H9 (cell line): Measurements from ENCODE around the gene CELF5. TPM values are rescaled to one million over a fixed set of nuclear protein-coding genes. Genes with fewer than 3 reads are reported as not detected.

Source experiments
- DNase-seq: peaks from one replicate; pipeline ENCODE4 v3.0.0-alpha.2; 2017
- H2AFZ ChIP-seq: one replicate; pipeline ENCODE4 v1.6.1; 2013; ENCODE audit warnings: mild to moderate bottlenecking, low read length, control low read depth, moderate library complexity
- H2AK5ac ChIP-seq: 2 replicates; pipeline ENCODE4 v1.6.1; 2013; ENCODE audit warnings: low read length, control low read depth, mixed read lengths; ENCODE audit not compliant: insufficient read length
- H2BK120ac ChIP-seq: one replicate; pipeline ENCODE4 v1.6.1; 2013; ENCODE audit warnings: low read depth, mild to moderate bottlenecking, low read length, control low read depth, inconsistent platforms; ENCODE audit not compliant: poor library complexity, severe bottlenecking
- H2BK12ac ChIP-seq: 2 replicates; pipeline ENCODE4 v1.6.1; 2013; ENCODE audit warnings: low read length, control low read depth, mixed read lengths, low read depth; ENCODE audit not compliant: insufficient read length
- H2BK15ac ChIP-seq: 2 replicates; pipeline ENCODE4 v1.6.1; 2013; ENCODE audit warnings: low read depth, low read length, control low read depth
- H2BK20ac ChIP-seq: one replicate; pipeline ENCODE4 v1.6.1; 2013; ENCODE audit warnings: low read depth, mild to moderate bottlenecking, low read length, control low read depth, inconsistent platforms; ENCODE audit not compliant: poor library complexity, severe bottlenecking
- H2BK5ac ChIP-seq: 2 replicates; pipeline ENCODE4 v1.6.1; 2013; ENCODE audit warnings: low read length, control low read depth, mixed read lengths; ENCODE audit not compliant: insufficient read length
- H3K14ac ChIP-seq: 2 replicates; pipeline ENCODE4 v1.6.1; 2013; ENCODE audit warnings: low read length, control low read depth; ENCODE audit not compliant: insufficient read depth
- H3K18ac ChIP-seq: 2 replicates; pipeline ENCODE4 v1.6.1; 2013; ENCODE audit warnings: low read depth, mild to moderate bottlenecking, mixed read lengths, low read length, control low read depth; ENCODE audit not compliant: insufficient read length
- H3K23ac ChIP-seq: 2 replicates; pipeline ENCODE4 v1.6.1; 2013; ENCODE audit warnings: low read length, control low read depth, mixed read lengths, low read depth; ENCODE audit not compliant: insufficient read length
- H3K23me2 ChIP-seq: 2 replicates; pipeline ENCODE4 v1.6.1; 2013; ENCODE audit warnings: low read depth, mild to moderate bottlenecking, mixed read lengths, low read length, control low read depth; ENCODE audit not compliant: insufficient read length, poor library complexity, severe bottlenecking
- H3K27ac ChIP-seq: 2 replicates; pipeline ENCODE4 v1.5.1; 2013; ENCODE audit warnings: low read length, control low read depth, mixed read lengths, low read depth; ENCODE audit not compliant: insufficient read length
- H3K27me3 ChIP-seq: 2 replicates; pipeline ENCODE4 v1.6.1; 2013; ENCODE audit warnings: low read length, control low read depth, inconsistent platforms; ENCODE audit not compliant: insufficient read depth
- H3K4ac ChIP-seq: 2 replicates; pipeline ENCODE4 v1.6.1; 2013; ENCODE audit warnings: low read depth, mild to moderate bottlenecking, control low read depth, inconsistent platforms, low read length, moderate library complexity
- H3K4me1 ChIP-seq: 2 replicates; pipeline ENCODE4 v1.6.1; 2013; ENCODE audit warnings: low read length, control low read depth, inconsistent platforms; ENCODE audit not compliant: insufficient read depth
- H3K4me2 ChIP-seq: 2 replicates; pipeline ENCODE4 v1.6.1; 2013; ENCODE audit warnings: low read length, control low read depth, mixed read lengths; ENCODE audit not compliant: insufficient read length, insufficient read depth
- H3K56ac ChIP-seq: 2 replicates; pipeline ENCODE4 v1.6.1; 2013; ENCODE audit warnings: low read depth, mild to moderate bottlenecking, mixed read lengths, low read length, control low read depth; ENCODE audit not compliant: insufficient read length
- H3K79me1 ChIP-seq: 2 replicates; pipeline ENCODE4 v1.6.1; 2013; ENCODE audit warnings: low read depth, mild to moderate bottlenecking, moderate library complexity, low read length, control low read depth, inconsistent platforms; ENCODE audit not compliant: insufficient read depth, poor library complexity, severe bottlenecking
- H3K79me2 ChIP-seq: 2 replicates; pipeline ENCODE4 v1.6.1; 2013; ENCODE audit warnings: low read length, control low read depth, inconsistent platforms; ENCODE audit not compliant: insufficient read depth
- H3K9ac ChIP-seq: 2 replicates; pipeline ENCODE4 v1.6.1; 2013; ENCODE audit warnings: low read length, control low read depth, mixed read lengths; ENCODE audit not compliant: insufficient read length; ENCODE audit errors: extremely low read depth
- H3K9me3 ChIP-seq: one replicate; pipeline ENCODE4 v1.6.1; 2013; ENCODE audit warnings: low read depth, low read length, inconsistent platforms; ENCODE audit not compliant: control insufficient read depth
- H3T11ph ChIP-seq: one replicate; pipeline ENCODE4 v1.6.1; 2013; ENCODE audit warnings: mild to moderate bottlenecking, low read length, control low read depth, inconsistent platforms
- H4K20me1 ChIP-seq: one replicate; pipeline ENCODE4 v1.6.1; 2013; ENCODE audit not compliant: control insufficient read depth, insufficient read length, insufficient read depth
- H4K5ac ChIP-seq: 2 replicates; pipeline ENCODE4 v1.6.1; 2013; ENCODE audit warnings: low read depth, mild to moderate bottlenecking, mixed read lengths, low read length, control low read depth; ENCODE audit not compliant: insufficient read length
- H4K8ac ChIP-seq: replicated peaks from 2 replicates; pipeline ENCODE4 v1.6.1; 2013; ENCODE audit warnings: low read length, control low read depth, mixed read lengths, low read depth; ENCODE audit not compliant: insufficient read length
- H4K91ac ChIP-seq: 2 replicates; pipeline ENCODE4 v1.6.1; 2013; ENCODE audit warnings: low read depth, mild to moderate bottlenecking, moderate library complexity, mixed read lengths, low read length, control low read depth; ENCODE audit not compliant: insufficient read length
- H3K27ac Mint-ChIP-seq, 3 experiments: 2 replicates in 2 of 3; 3 replicates in 1 of 3; pipeline ENCODE4 v1.8.0; 2020 to 2021; ENCODE audit warnings: mixed read lengths in 3 of 3, mild to moderate bottlenecking in 1 of 3, moderate library complexity in 1 of 3
- H3K27me3 Mint-ChIP-seq: 2 replicates; pipeline ENCODE4 v1.8.0; 2021; ENCODE audit warnings: low read depth, mild to moderate bottlenecking, moderate library complexity, mixed read lengths
- H3K36me3 Mint-ChIP-seq, 3 experiments: 2 replicates in 2 of 3; 3 replicates in 1 of 3; pipeline ENCODE4 v1.8.0; 2020 to 2021; ENCODE audit warnings: low read depth in 3 of 3, mixed read lengths in 3 of 3; ENCODE audit not compliant: insufficient read depth in 1 of 3
- H3K4me1 Mint-ChIP-seq, 2 experiments: 2 replicates each; pipeline ENCODE4 v1.8.0; 2020; ENCODE audit warnings: mixed read lengths in 2 of 2
- H3K4me3 Mint-ChIP-seq, 2 experiments: 2 replicates in 1 of 2; 3 replicates in 1 of 2; pipeline ENCODE4 v1.8.0; 2020 to 2021; ENCODE audit warnings: mild to moderate bottlenecking in 2 of 2, mixed read lengths in 2 of 2, moderate library complexity in 1 of 2
- H3K9me3 Mint-ChIP-seq, 2 experiments: 2 replicates in 1 of 2; 3 replicates in 1 of 2; pipeline ENCODE4 v1.8.0; 2020; ENCODE audit warnings: mild to moderate bottlenecking in 2 of 2, mixed read lengths in 2 of 2, moderate library complexity in 1 of 2
- CTCF ChIP-seq: fragments of 200-600 bp; sonication (generic); conservative IDR thresholded peaks from 3 replicates; pipeline ENCODE4 v1.8.0; 2021; ENCODE audit warnings: antibody characterized with exemption, mild to moderate bottlenecking
- WGBS: extraction: QIAGEN DNeasy Blood & Tissue Kit; methylation state at CpG from one replicate; pipeline ENCODE4 v1.1.7; 2013; ENCODE audit warnings: missing lambda C conversion rate, low lambda C conversion rate, mixed read lengths; ENCODE audit not compliant: insufficient read length; ENCODE audit errors: extremely low coverage; 5-methylcytosine and 5-hydroxymethylcytosine counted together
- total RNA-seq: library from RNA; stranded (reverse); gene quantifications from 2 replicates; pipeline ENCODE4 v1.2.1, GENCODE V29; 2021

The CELF5 gene
- total RNA-seq, 1 experiment from 2014 or later = 4.8 TPM

- Histone ChIP-seq H4K20me1 (no peaks in the 10 kb centered on the region), H3K14ac (no peak overlapping the region), H3K4me2 (peak overlapping the region; percentile 56), H2BK12ac (no peak overlapping the region), H2BK15ac (no peak overlapping the region), H3K27ac (no peak overlapping the region), H2AFZ (no peak overlapping the region), H3K4me1 (0 out of 2 replicates have a peak, but pooled peaks cover 3% of the 10 kb centered on the region), H4K5ac (no peak overlapping the region), H2BK120ac (no peak overlapping the region), H2BK5ac (no peak overlapping the region), H3K9me3 (no peaks in the 10 kb centered on the region), H3K23ac (no peak overlapping the region), H3K56ac (no peak overlapping the region), H3K79me1 (no peaks in the 10 kb centered on the region), H2BK20ac (no peak overlapping the region), H4K8ac (no peak overlapping the region), H3T11ph (no peak overlapping the region), H3K9ac (no peak overlapping the region), H2AK5ac (no peak overlapping the region), H3K27me3 (no peaks in the 10 kb centered on the region), H3K4ac (no peak overlapping the region), H3K23me2 (no peaks in the 10 kb centered on the region), H4K91ac (no peak overlapping the region), H3K79me2 (no peaks in the 10 kb centered on the region), H3K18ac (no peak overlapping the region)
- H3K4me3 Mint-ChIP-seq = peak overlapping the region; percentile 71 to 89
- peak; percentile 95 for TF ChIP-seq CTCF
- peaks cover 5 to 7% of the 10 kb centered on the region in 2 experiments; a peak in 4 of 5 replicates for H3K9me3 Mint-ChIP-seq
- H3K27me3 Mint-ChIP-seq = peaks cover 27% of the 10 kb centered on the region
- WGBS = no CpG with 5 or more reads among the region's 45 CpGs
- peak overlapping the region in 2 of 3 experiments; percentile 82 to 87; a peak in 3 of 7 replicates for H3K27ac Mint-ChIP-seq
- peaks cover 10 to 23% of the 10 kb centered on the region in 2 experiments for H3K4me1 Mint-ChIP-seq
- peak; percentile 96 for DNase-seq
- H3K36me3 Mint-ChIP-seq = peaks cover 0 to 5% (median 0%) of the 10 kb centered on the region in 3 experiments; a peak in 1 of 7 replicates
These were observed 51.3 kb downstream of the CELF5 start for GRCh38 chr19:3275583-3276340.
